ENCODE measurements around the gene PRODH. TPM values are rescaled to one million over a fixed set of nuclear protein-coding genes. Genes with fewer than 3 reads are reported as not detected.

The PRODH gene
- under 0.01 and 0.87 TPM in 2 replicates for total RNA-seq (2012; rRNA removed)

DNA sequence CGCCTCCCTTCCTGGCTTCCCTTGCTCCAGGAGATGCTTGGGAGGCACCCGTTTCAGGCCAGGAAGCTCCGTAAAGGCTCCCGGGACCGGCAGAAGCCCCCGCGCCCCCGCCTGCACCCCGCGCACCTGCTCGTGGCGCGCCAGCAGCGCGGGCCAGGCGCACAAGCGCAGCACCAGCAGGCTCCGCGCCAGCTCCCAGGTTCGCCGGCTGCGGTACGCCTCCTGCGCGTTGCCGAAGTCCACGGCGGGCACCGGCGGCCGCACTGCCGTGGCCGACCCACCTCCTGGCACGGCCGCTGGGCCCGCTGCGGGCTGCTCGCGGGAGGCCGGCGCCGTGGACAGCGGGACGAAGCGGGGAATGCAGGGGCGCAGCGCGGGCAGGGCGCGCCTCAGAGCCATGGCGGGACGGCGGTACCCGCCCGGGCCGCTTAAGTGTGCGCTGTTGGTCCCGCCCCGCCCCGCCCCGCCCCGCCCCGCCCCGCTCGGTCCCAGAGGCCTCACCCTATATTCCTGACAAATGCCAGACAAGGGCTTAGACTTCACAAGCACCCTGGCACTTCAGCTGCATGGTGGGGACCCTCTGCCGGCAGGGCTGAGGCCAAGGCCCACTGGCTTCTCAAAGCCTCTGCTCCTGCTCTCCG lies at the start of gene PRODH:
PRODH (minus strand) TSS at position 405 of the 641 bp plus-strand sequence; CDS start at position 399, 6 bp downstream.
- H3K27me3 ChIP-seq (ENCODE audit: control insufficient read depth, insufficient read depth, low read length), result no peaks in the 10 kb centered on the region
- H3K4me1 ChIP-seq (ENCODE audit: control insufficient read depth, insufficient read depth, low read length), result no peaks in the 10 kb centered on the region
- no peaks in the 10 kb centered on the region for H3K36me3 ChIP-seq (ENCODE audit: insufficient read depth, low read length)
- H3K9ac ChIP-seq (ENCODE audit: low read depth, low read length), result no peak within 1 kb of the TSS
- H3K4me3 ChIP-seq (ENCODE audit: low read length), result no peak within 1 kb of the TSS
- no peak within 1 kb of the TSS for H3K4me2 ChIP-seq (ENCODE audit: low read length)
- H3K9me3 ChIP-seq (replicated peaks; ENCODE audit: low read length), result no peaks in the 10 kb centered on the region

GRCh38 chr22:18985780-18986179 lies 49.7 kb upstream of the PRODH start:
- no peaks in the 10 kb centered on the region for H3K4me1 ChIP-seq (ENCODE audit: control insufficient read depth, insufficient read depth, low read length)

GRCh38 chr22:18984564-18984963 lies 48.5 kb upstream of the PRODH start:
- Histone ChIP-seq H3K4me3 (ENCODE audit: low read length) (no peak overlapping the region), H3K36me3 (ENCODE audit: insufficient read depth, low read length) (no peaks in the 10 kb centered on the region), H3K4me1 (ENCODE audit: control insufficient read depth, insufficient read depth, low read length) (no peaks in the 10 kb centered on the region), H3K9me3 (replicated peaks; ENCODE audit: low read length) (no peaks in the 10 kb centered on the region), H3K9ac (ENCODE audit: low read depth, low read length) (no peak overlapping the region), H3K27me3 (ENCODE audit: control insufficient read depth, insufficient read depth, low read length) (peaks cover 4% of the 10 kb centered on the region), H3K4me2 (ENCODE audit: low read length) (no peak overlapping the region)

More at GRCh38 chr22:18985780-18986179, 49.7 kb upstream of the PRODH start:
- Histone ChIP-seq H3K4me2 (ENCODE audit: low read length) (no peak overlapping the region), H3K9me3 (replicated peaks; ENCODE audit: low read length) (no peaks in the 10 kb centered on the region), H3K4me3 (ENCODE audit: low read length) (no peak overlapping the region), H3K36me3 (ENCODE audit: insufficient read depth, low read length) (no peaks in the 10 kb centered on the region), H3K9ac (ENCODE audit: low read depth, low read length) (no peak overlapping the region), H3K27me3 (ENCODE audit: control insufficient read depth, insufficient read depth, low read length) (peaks cover 4% of the 10 kb centered on the region)

DNA sequence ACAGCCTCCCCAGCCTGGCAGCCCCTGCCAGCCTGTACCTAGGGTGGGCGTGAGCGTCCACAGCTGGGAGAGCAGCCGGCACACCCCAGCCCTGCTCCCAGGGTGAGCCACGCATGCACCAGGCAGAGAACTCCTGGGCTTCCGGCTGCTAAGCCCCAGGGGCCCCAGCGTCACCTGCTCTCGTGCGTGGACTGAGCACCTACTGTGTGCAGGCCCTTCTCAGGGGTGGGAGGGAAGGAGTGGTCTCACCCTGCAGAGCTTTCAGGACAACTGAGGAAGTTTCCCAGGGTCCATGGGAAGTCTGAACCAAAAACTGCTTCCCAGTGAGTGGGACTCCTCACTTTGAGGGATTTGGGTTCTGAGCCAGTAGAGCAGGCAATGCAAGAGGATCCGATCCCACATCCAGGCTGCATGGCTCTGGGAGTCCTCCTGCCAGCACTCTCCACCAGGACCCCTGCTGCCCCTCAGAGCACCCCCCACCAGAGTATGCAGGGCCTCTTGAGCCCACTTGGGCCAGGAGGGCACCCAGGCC lies 47.1 kb upstream of the PRODH start:
- no peaks in the 10 kb centered on the region for H3K36me3 ChIP-seq (ENCODE audit: insufficient read depth, low read length)
- H3K4me1 ChIP-seq (ENCODE audit: control insufficient read depth, insufficient read depth, low read length), result no peaks in the 10 kb centered on the region
- no peak overlapping the region for H3K4me3 ChIP-seq (ENCODE audit: low read length)
- H3K27me3 ChIP-seq (ENCODE audit: control insufficient read depth, insufficient read depth, low read length), result no peaks in the 10 kb centered on the region
- H3K9me3 ChIP-seq (replicated peaks; ENCODE audit: low read length), result no peaks in the 10 kb centered on the region
- no peak overlapping the region for H3K4me2 ChIP-seq (ENCODE audit: low read length)
- no peak overlapping the region for H3K9ac ChIP-seq (ENCODE audit: low read depth, low read length)

- Histone ChIP-seq H3K36me3 (ENCODE audit: insufficient read depth, low read length) (no peaks in the 10 kb centered on the region), H3K4me1 (ENCODE audit: control insufficient read depth, insufficient read depth, low read length) (no peaks in the 10 kb centered on the region), H3K4me2 (ENCODE audit: low read length) (no peak overlapping the region), H3K9ac (ENCODE audit: low read depth, low read length) (no peak overlapping the region), H3K9me3 (replicated peaks; ENCODE audit: low read length) (no peaks in the 10 kb centered on the region), H3K4me3 (ENCODE audit: low read length) (no peak overlapping the region), H3K27me3 (ENCODE audit: control insufficient read depth, insufficient read depth, low read length) (peaks cover 3% of the 10 kb centered on the region)
Measured at GRCh38 chr22:18980829-18981228, 44.7 kb upstream of the PRODH start.

DNA sequence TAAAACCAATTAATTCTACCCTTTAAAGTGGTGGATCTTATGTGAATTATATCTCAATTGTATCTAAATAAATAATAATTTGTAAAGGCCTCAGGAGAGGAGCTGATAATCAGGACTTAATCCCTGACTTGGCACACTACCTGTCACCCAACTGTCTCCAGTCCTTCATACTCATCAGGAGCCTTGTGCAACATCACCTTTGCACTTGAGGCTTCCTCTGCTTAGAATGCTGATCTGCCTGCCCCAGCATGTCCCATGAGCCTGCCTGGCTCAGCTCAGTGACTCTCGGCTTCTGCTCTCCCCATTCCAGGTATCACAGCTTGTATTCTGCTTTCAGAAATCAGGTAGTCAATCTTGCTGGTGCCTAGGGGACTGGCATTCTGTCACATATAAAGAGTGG lies 43.9 kb upstream of the PRODH start:
- Histone ChIP-seq H3K4me1 (ENCODE audit: control insufficient read depth, insufficient read depth, low read length) (no peaks in the 10 kb centered on the region), H3K27me3 (ENCODE audit: control insufficient read depth, insufficient read depth, low read length) (peaks cover 3% of the 10 kb centered on the region), H3K4me2 (ENCODE audit: low read length) (no peak overlapping the region), H3K9ac (ENCODE audit: low read depth, low read length) (no peak overlapping the region), H3K4me3 (ENCODE audit: low read length) (no peak overlapping the region), H3K36me3 (ENCODE audit: insufficient read depth, low read length) (no peaks in the 10 kb centered on the region), H3K9me3 (replicated peaks; ENCODE audit: low read length) (no peaks in the 10 kb centered on the region)

- Histone ChIP-seq H3K27me3 (ENCODE audit: control insufficient read depth, insufficient read depth, low read length) (peaks cover 3% of the 10 kb centered on the region), H3K9me3 (replicated peaks; ENCODE audit: low read length) (no peaks in the 10 kb centered on the region), H3K4me2 (ENCODE audit: low read length) (no peak overlapping the region), H3K4me3 (ENCODE audit: low read length) (no peak overlapping the region), H3K36me3 (ENCODE audit: insufficient read depth, low read length) (no peaks in the 10 kb centered on the region), H3K4me1 (ENCODE audit: control insufficient read depth, insufficient read depth, low read length) (no peaks in the 10 kb centered on the region), H3K9ac (ENCODE audit: low read depth, low read length) (no peak overlapping the region)
Measured at GRCh38 chr22:18978506-18978905, 42.4 kb upstream of the PRODH start.

DNA sequence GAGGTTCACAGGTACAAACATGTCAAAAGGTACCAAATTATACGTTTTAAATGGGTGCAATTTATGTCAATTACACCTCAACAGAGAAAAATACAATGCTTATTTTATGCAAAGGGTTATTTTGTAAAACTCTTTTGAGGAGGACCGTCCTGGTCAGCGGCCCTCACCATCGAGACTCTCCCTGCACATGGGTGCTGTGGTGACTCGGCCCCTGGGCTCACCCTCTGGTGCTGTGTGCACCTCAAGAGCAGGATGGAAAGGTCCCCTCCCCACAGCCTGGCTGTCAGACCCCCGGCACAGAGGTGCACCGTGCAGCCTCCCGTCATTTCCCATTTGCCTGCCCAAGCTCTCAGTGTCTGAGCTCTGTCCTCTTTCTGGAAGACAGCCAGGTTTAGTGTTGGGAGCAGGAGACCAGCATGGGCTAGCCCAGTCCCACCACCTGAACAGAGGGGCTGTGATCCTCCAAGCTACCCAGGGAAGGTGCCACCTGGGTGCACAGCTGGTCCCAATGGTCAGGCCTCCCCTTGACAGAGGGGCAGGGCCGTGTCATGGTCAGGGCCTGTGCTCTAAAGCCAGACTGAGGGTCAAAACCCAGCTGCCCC lies 41.8 kb upstream of the PRODH start:
- Histone ChIP-seq H3K4me2 (ENCODE audit: low read length) (no peak overlapping the region), H3K36me3 (ENCODE audit: insufficient read depth, low read length) (no peaks in the 10 kb centered on the region), H3K4me3 (ENCODE audit: low read length) (no peak overlapping the region), H3K4me1 (ENCODE audit: control insufficient read depth, insufficient read depth, low read length) (no peaks in the 10 kb centered on the region), H3K27me3 (ENCODE audit: control insufficient read depth, insufficient read depth, low read length) (peaks cover 3% of the 10 kb centered on the region), H3K9ac (ENCODE audit: low read depth, low read length) (no peak overlapping the region), H3K9me3 (replicated peaks; ENCODE audit: low read length) (no peaks in the 10 kb centered on the region)

- Histone ChIP-seq H3K9ac (ENCODE audit: low read depth, low read length) (no peak overlapping the region), H3K4me2 (ENCODE audit: low read length) (no peak overlapping the region), H3K27me3 (ENCODE audit: control insufficient read depth, insufficient read depth, low read length) (peaks cover 5% of the 10 kb centered on the region), H3K36me3 (ENCODE audit: insufficient read depth, low read length) (no peaks in the 10 kb centered on the region), H3K4me3 (ENCODE audit: low read length) (no peak overlapping the region), H3K9me3 (replicated peaks; ENCODE audit: low read length) (no peaks in the 10 kb centered on the region), H3K4me1 (ENCODE audit: control insufficient read depth, insufficient read depth, low read length) (no peaks in the 10 kb centered on the region)
Measured at GRCh38 chr22:18976197-18976751, 40.2 kb upstream of the PRODH start.

- Histone ChIP-seq H3K27me3 (ENCODE audit: control insufficient read depth, insufficient read depth, low read length) (peaks cover 9% of the 10 kb centered on the region), H3K4me1 (ENCODE audit: control insufficient read depth, insufficient read depth, low read length) (no peaks in the 10 kb centered on the region), H3K4me2 (ENCODE audit: low read length) (no peak overlapping the region), H3K4me3 (ENCODE audit: low read length) (no peak overlapping the region), H3K9ac (ENCODE audit: low read depth, low read length) (no peak overlapping the region), H3K36me3 (ENCODE audit: insufficient read depth, low read length) (no peaks in the 10 kb centered on the region), H3K9me3 (replicated peaks; ENCODE audit: low read length) (no peaks in the 10 kb centered on the region)
Measured at GRCh38 chr22:18975434-18976196, 39.5 kb upstream of the PRODH start.

DNA sequence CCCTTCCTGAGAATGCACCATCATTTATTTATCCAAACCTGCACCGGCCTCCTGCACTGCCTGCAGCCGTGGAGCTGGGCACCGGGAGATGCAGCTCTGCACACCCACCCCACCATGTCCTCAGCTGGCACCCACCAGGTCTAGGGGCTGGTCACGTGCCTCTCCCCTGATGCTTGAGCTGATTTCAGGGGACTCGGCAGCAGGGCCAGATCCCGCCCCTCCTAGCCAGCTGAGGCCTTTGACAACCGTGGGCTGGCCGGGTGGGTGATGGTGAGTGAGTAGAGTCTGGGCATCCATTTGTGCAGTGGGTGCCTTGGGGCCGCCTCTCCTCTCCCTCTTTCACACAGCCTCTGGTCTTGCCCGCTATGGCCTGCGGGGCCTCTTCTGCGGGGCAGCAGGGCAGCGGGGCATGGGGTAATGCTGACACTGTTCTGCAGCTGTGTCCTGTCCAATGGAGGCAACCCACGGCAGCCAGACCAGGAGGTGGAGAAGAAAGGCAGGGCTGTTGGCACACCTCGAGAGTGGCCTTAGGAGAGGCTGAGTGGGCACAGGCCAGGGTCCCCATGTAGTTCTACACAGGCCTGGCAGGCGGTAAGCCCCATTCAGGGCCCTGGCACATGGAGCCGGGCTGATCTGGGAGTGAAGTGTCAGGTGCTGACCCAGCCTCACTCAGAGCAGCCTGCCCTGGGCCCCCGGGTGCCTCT lies 38.5 kb upstream of the PRODH start:
- no peaks in the 10 kb centered on the region for H3K4me1 ChIP-seq (ENCODE audit: control insufficient read depth, insufficient read depth, low read length)
- peaks cover 10% of the 10 kb centered on the region for H3K27me3 ChIP-seq (ENCODE audit: control insufficient read depth, insufficient read depth, low read length)
- H3K4me3 ChIP-seq (ENCODE audit: low read length), result no peak overlapping the region
- H3K4me2 ChIP-seq (ENCODE audit: low read length), result no peak overlapping the region
- no peaks in the 10 kb centered on the region for H3K9me3 ChIP-seq (replicated peaks; ENCODE audit: low read length)
- no peak overlapping the region for H3K9ac ChIP-seq (ENCODE audit: low read depth, low read length)
- no peaks in the 10 kb centered on the region for H3K36me3 ChIP-seq (ENCODE audit: insufficient read depth, low read length)
